Skeletal muscle tissue (tissue), 4 donors: Measurements from ENCODE around the gene ANKS1B. TPM values are rescaled to one million over a fixed set of nuclear protein-coding genes. Genes with fewer than 3 reads are reported as not detected.

ENCODE experiments used
- H3K27ac ChIP-seq: one replicate; pipeline ENCODE4 v1.7.0; 2013; ENCODE audit warnings: mild to moderate bottlenecking, low read depth, low read length, inconsistent platforms
- H3K27me3 ChIP-seq, 3 donors: one replicate each; pipeline ENCODE4 v1.7.0; 2013; ENCODE audit warnings: low read length in 3 of 3; ENCODE audit not compliant: control insufficient read depth in 3 of 3, insufficient read depth in 3 of 3
- H3K36me3 ChIP-seq, 3 donors: one replicate each; pipeline ENCODE4 v1.7.0; 2013; ENCODE audit warnings: low read length in 3 of 3; ENCODE audit not compliant: control insufficient read depth in 3 of 3, insufficient read depth in 3 of 3
- H3K4me1 ChIP-seq, 3 donors: one replicate each; pipeline ENCODE4 v1.7.0; 2013; ENCODE audit warnings: low read length in 3 of 3, mild to moderate bottlenecking in 3 of 3; ENCODE audit not compliant: control insufficient read depth in 3 of 3, insufficient read depth in 3 of 3
- H3K4me3 ChIP-seq, 3 donors: one replicate each; pipeline ENCODE4 v1.7.0; 2013; ENCODE audit warnings: low read length in 3 of 3
- H3K9ac ChIP-seq, 3 donors: one replicate each; pipeline ENCODE4 v1.7.0; 2013; ENCODE audit warnings: low read length in 3 of 3, mild to moderate bottlenecking in 3 of 3, moderate library complexity in 2 of 3, low read depth in 1 of 3
- H3K9me3 ChIP-seq, 3 donors: one replicate each; pipeline ENCODE4 v1.7.0; 2013; ENCODE audit warnings: low read length in 3 of 3; ENCODE audit not compliant: control insufficient read depth in 3 of 3
- total RNA-seq: library from RNA; depleted of rRNA; stranded (reverse); fragments of >200 nt; gene quantifications from one replicate; pipeline ENCODE4 v1.2.3, GENCODE V29; 2014
- donor health status: Osteomylitis.

ANKS1B gene
- total RNA-seq, 1 donor from 2014 or later: 10.4 TPM

DNA sequence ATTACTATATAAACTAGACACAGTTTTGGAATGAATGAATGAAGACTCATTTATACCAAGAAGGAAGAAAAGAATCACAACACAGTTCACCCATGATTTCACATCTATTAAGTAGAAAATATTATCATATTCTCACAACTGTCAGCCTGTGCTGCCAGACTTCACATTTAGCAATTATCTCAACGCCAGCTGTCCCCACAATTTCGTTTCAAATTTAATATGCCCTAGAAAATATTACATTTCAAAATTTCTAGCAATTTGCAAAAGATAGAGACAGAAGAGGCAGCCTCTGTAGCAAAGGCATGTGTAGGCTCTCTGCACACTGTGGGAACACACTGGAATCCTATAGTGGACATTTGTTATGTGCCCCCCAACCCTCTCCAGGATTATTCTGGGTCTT is 83.6 kb downstream of the ANKS1B start:
- Histone ChIP-seq H3K4me1 (no peaks in the 10 kb centered on the region), H3K36me3 (no peaks in the 10 kb centered on the region), H3K9me3 (no peaks in the 10 kb centered on the region), H3K27me3 (no peaks in the 10 kb centered on the region), H3K9ac (no peak overlapping the region), H3K4me3 (no peak overlapping the region), H3K27ac (no peak overlapping the region)

GRCh38 chr12:99898645-99899044 is 86.1 kb downstream of the ANKS1B start:
- Histone ChIP-seq H3K4me3 (no peak overlapping the region), H3K9me3 (no peaks in the 10 kb centered on the region), H3K9ac (no peak overlapping the region), H3K4me1 (no peaks in the 10 kb centered on the region), H3K36me3 (no peaks in the 10 kb centered on the region), H3K27me3 (no peaks in the 10 kb centered on the region), H3K27ac (no peak overlapping the region)

GRCh38 chr12:99879439-99879838 is 105.3 kb downstream of the ANKS1B start:
- Histone ChIP-seq H3K36me3 (no peaks in the 10 kb centered on the region), H3K27me3 (no peaks in the 10 kb centered on the region), H3K9me3 (no peaks in the 10 kb centered on the region), H3K4me1 (no peaks in the 10 kb centered on the region), H3K9ac (no peak overlapping the region), H3K27ac (no peak overlapping the region), H3K4me3 (no peak overlapping the region)

GRCh38 chr12:99875081-99875480 is 109.7 kb downstream of the ANKS1B start:
- no peaks in the 10 kb centered on the region for H3K27me3 ChIP-seq
- no peaks in the 10 kb centered on the region for H3K36me3 ChIP-seq
- H3K9me3 ChIP-seq: no peaks in the 10 kb centered on the region
- no peak overlapping the region for H3K4me3 ChIP-seq
- H3K9ac ChIP-seq: no peak overlapping the region
- H3K4me1 ChIP-seq: no peaks in the 10 kb centered on the region
- H3K27ac ChIP-seq: no peak overlapping the region

DNA sequence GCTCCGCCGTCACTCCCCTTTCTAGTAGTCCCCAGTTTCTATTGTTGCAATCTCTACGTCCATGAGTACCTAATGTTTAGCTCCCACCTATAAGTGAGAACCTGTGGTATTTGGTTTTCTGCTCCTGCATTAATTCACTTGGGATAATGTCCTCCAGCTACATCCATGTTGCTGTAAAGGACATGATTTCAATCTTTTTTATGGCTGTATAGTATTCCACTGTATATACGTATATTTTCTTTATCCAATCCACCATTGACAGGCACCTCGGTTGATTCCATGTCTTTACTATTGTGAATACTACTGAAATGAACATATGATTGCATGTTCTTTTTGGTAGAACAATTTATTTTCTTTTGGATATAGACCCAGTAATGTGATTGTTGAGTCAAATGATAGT is 114.7 kb downstream of the ANKS1B start:
- no peaks in the 10 kb centered on the region for H3K4me1 ChIP-seq
- H3K36me3 ChIP-seq: no peaks in the 10 kb centered on the region
- H3K9ac ChIP-seq: no peak overlapping the region
- no peaks in the 10 kb centered on the region for H3K27me3 ChIP-seq
- no peak overlapping the region for H3K4me3 ChIP-seq
- no peaks in the 10 kb centered on the region for H3K9me3 ChIP-seq
- H3K27ac ChIP-seq: no peak overlapping the region

- H3K36me3 ChIP-seq: no peaks in the 10 kb centered on the region
- H3K27ac ChIP-seq: no peak overlapping the region
- H3K27me3 ChIP-seq: no peaks in the 10 kb centered on the region
- H3K9me3 ChIP-seq: no peaks in the 10 kb centered on the region
- no peaks in the 10 kb centered on the region for H3K4me1 ChIP-seq
- no peak overlapping the region for H3K4me3 ChIP-seq
- H3K9ac ChIP-seq: no peak overlapping the region
These were observed 123.0 kb downstream of the ANKS1B start for GRCh38 chr12:99861731-99862130.

DNA sequence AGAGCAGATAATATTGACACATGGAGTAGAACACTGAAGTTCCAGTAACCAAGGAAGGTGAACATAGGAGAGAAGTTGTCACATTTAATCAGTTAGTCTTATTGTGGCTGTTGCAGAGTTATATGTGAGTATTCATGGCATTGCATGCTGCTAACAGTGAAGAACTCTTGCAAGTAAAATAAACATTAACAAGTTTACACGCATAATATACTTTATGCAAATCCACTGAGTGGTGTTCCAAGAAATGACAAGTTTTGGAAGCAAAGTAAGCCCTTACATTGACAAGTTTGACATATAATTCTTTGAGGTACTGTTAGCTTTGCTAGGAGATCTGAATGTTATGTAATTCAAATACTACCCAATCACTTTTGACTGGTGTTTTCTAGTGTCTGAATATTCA is 125.6 kb downstream of the ANKS1B start:
- Histone ChIP-seq H3K36me3 (no peaks in the 10 kb centered on the region), H3K27ac (no peak overlapping the region), H3K4me1 (no peaks in the 10 kb centered on the region)

GRCh38 chr12:99852666-99853065 is 132.1 kb downstream of the ANKS1B start:
- no peaks in the 10 kb centered on the region for H3K4me1 ChIP-seq
- no peaks in the 10 kb centered on the region for H3K36me3 ChIP-seq
- H3K9ac ChIP-seq: no peak overlapping the region
- H3K9me3 ChIP-seq: no peaks in the 10 kb centered on the region
- no peak overlapping the region for H3K27ac ChIP-seq
- no peaks in the 10 kb centered on the region for H3K27me3 ChIP-seq
- H3K4me3 ChIP-seq: no peak overlapping the region

More for the DNA sequence above, 125.6 kb downstream of the ANKS1B start:
- Histone ChIP-seq H3K27me3 (no peaks in the 10 kb centered on the region), H3K4me3 (no peak overlapping the region), H3K9ac (no peak overlapping the region), H3K9me3 (no peaks in the 10 kb centered on the region)

GRCh38 chr12:99847936-99848335 is 136.8 kb downstream of the ANKS1B start:
- no peak overlapping the region for H3K9ac ChIP-seq
- H3K4me3 ChIP-seq: no peak overlapping the region
- H3K27me3 ChIP-seq: no peaks in the 10 kb centered on the region
- no peaks in the 10 kb centered on the region for H3K4me1 ChIP-seq
- no peaks in the 10 kb centered on the region for H3K36me3 ChIP-seq
- no peaks in the 10 kb centered on the region for H3K9me3 ChIP-seq
- H3K27ac ChIP-seq: no peak overlapping the region

GRCh38 chr12:99834710-99835109 is 150.0 kb downstream of the ANKS1B start:
- Histone ChIP-seq H3K27me3 (no peaks in the 10 kb centered on the region), H3K36me3 (no peaks in the 10 kb centered on the region), H3K4me1 (no peaks in the 10 kb centered on the region), H3K4me3 (no peak overlapping the region), H3K9me3 (no peaks in the 10 kb centered on the region), H3K27ac (no peak overlapping the region), H3K9ac (no peak overlapping the region)

- H3K4me1 ChIP-seq: no peaks in the 10 kb centered on the region
- H3K4me3 ChIP-seq: no peak overlapping the region
- no peaks in the 10 kb centered on the region for H3K27me3 ChIP-seq
- no peak overlapping the region for H3K27ac ChIP-seq
- H3K36me3 ChIP-seq: no peaks in the 10 kb centered on the region
- H3K9ac ChIP-seq: no peak overlapping the region
- H3K9me3 ChIP-seq: no peaks in the 10 kb centered on the region
These were observed 151.3 kb downstream of the ANKS1B start for GRCh38 chr12:99833397-99833796.
